GM23338 (cell line): ENCODE results near the gene LNX1. TPM values are rescaled to one million over a fixed set of nuclear protein-coding genes. Genes with fewer than 3 reads are reported as not detected.

Experiments used
- ATAC-seq: fragments of 200-7000 bp; cut with Tn5 transposase; 3 replicates; pipeline ENCODE4 v1.9.1; 2020
- DNase-seq: peaks from one replicate; pipeline ENCODE4 v3.0.0-alpha.2; 2015; ENCODE audit warnings: low spot score
- H2AFZ ChIP-seq: fragments of 200-600 bp; sonication (generic); 2 replicates; pipeline ENCODE4 v1.8.0; 2016; ENCODE audit warnings: antibody characterized with exemption, mild to moderate bottlenecking, moderate library complexity
- H3F3A ChIP-seq: fragments of 200-600 bp; sonication (generic); replicated peaks from 2 replicates; pipeline ENCODE4 v1.8.0; 2017; ENCODE audit warnings: antibody characterized with exemption, mixed run types, low read depth
- H3K27ac ChIP-seq: fragments of 200-600 bp; sonication (generic); 2 replicates; pipeline ENCODE4 v1.6.1; 2016; ENCODE audit warnings: low read depth
- H3K27me3 ChIP-seq: fragments of 200-600 bp; sonication (generic); 2 replicates; pipeline ENCODE4 v1.8.0; 2016; ENCODE audit warnings: mild to moderate bottlenecking, mixed run types, moderate library complexity; ENCODE audit not compliant: insufficient read depth
- H3K36me3 ChIP-seq: fragments of 200-600 bp; sonication (generic); 2 replicates; pipeline ENCODE4 v1.8.0; 2016; ENCODE audit warnings: mild to moderate bottlenecking; ENCODE audit not compliant: insufficient read depth
- H3K4me1 ChIP-seq: fragments of 200-600 bp; sonication (generic); 2 replicates; pipeline ENCODE4 v1.8.0; 2016; ENCODE audit warnings: mild to moderate bottlenecking, moderate library complexity; ENCODE audit not compliant: insufficient read depth
- H3K4me2 ChIP-seq: fragments of 200-600 bp; sonication (generic); 2 replicates; pipeline ENCODE4 v1.7.1; 2017; ENCODE audit warnings: mixed run types
- H3K4me3 ChIP-seq: fragments of 200-600 bp; sonication (generic); 2 replicates; pipeline ENCODE4 v1.6.1; 2016; ENCODE audit warnings: mixed run types
- H3K79me2 ChIP-seq: fragments of 200-600 bp; sonication (generic); replicated peaks from 2 replicates; pipeline ENCODE4 v1.8.0; 2017; ENCODE audit warnings: mild to moderate bottlenecking; ENCODE audit not compliant: insufficient read depth
- H3K9me2 ChIP-seq: fragments of 200-600 bp; sonication (generic); 2 replicates; pipeline ENCODE4 v1.8.0; 2017; ENCODE audit not compliant: insufficient read depth
- H4K20me1 ChIP-seq: fragments of 200-600 bp; sonication (generic); replicated peaks from 2 replicates; pipeline ENCODE4 v1.8.0; 2017; ENCODE audit warnings: mild to moderate bottlenecking; ENCODE audit not compliant: insufficient read depth
- H3K27ac Mint-ChIP-seq: 2 replicates; pipeline ENCODE4 v1.8.0; 2020; ENCODE audit warnings: inconsistent platforms, mild to moderate bottlenecking, moderate library complexity, mixed read lengths
- H3K27me3 Mint-ChIP-seq: 3 replicates; pipeline ENCODE4 v1.8.0; 2022; ENCODE audit warnings: low read depth, mild to moderate bottlenecking, moderate library complexity, mixed read lengths, inconsistent platforms; ENCODE audit not compliant: insufficient read depth, poor library complexity
- H3K36me3 Mint-ChIP-seq: 3 replicates; pipeline ENCODE4 v1.8.0; 2021; ENCODE audit warnings: low read depth, mild to moderate bottlenecking, inconsistent platforms, moderate library complexity, mixed read lengths
- H3K4me1 Mint-ChIP-seq: 3 replicates; pipeline ENCODE4 v1.8.0; 2020; ENCODE audit warnings: mild to moderate bottlenecking, inconsistent platforms, mixed read lengths
- H3K4me3 Mint-ChIP-seq: 3 replicates; pipeline ENCODE4 v1.8.0; 2021; ENCODE audit warnings: moderate library complexity, mild to moderate bottlenecking, inconsistent platforms, mixed read lengths
- H3K9me3 Mint-ChIP-seq: 3 replicates; pipeline ENCODE4 v1.8.0; 2020; ENCODE audit warnings: moderate library complexity, mild to moderate bottlenecking, inconsistent platforms, mixed read lengths
- CTCF ChIP-seq, 2 experiments: fragments of 200-600 bp in 1 of 2; sonication (generic) in 1 of 2; conservative IDR thresholded peaks; 2 replicates each; pipeline versions ENCODE4 v1.5.1 to v1.6.1; 2016 to 2017; ENCODE audit warnings: antibody characterized with exemption in 2 of 2, low read depth in 2 of 2, mild to moderate bottlenecking in 2 of 2, moderate library complexity in 1 of 2
- EZH2 ChIP-seq: fragments of 200-600 bp; sonication (generic); IDR thresholded peaks from one replicate; pipeline ENCODE4 v1.8.0; 2017; ENCODE audit warnings: antibody characterized with exemption, mild to moderate bottlenecking, low read depth; ENCODE audit not compliant: unreplicated experiment
- EZH2phosphoT487 ChIP-seq: fragments of 200-600 bp; sonication (generic); IDR thresholded peaks from one replicate; pipeline ENCODE4 v1.8.1; 2018; ENCODE audit warnings: antibody characterized with exemption; ENCODE audit not compliant: unreplicated experiment
- NANOG ChIP-seq: IDR thresholded peaks from 2 replicates; pipeline ENCODE4 v1.6.1; 2016; ENCODE audit warnings: antibody characterized with exemption, borderline replicate concordance
- POLR2AphosphoS5 ChIP-seq: IDR thresholded peaks from 2 replicates; pipeline ENCODE4 v1.6.1; 2016; ENCODE audit warnings: antibody characterized with exemption, low read depth
- STAT1 ChIP-seq: IDR thresholded peaks from one replicate; pipeline ENCODE4 v1.6.1; 2016; ENCODE audit warnings: antibody characterized with exemption; ENCODE audit not compliant: unreplicated experiment
- ZNF114 ChIP-seq: fragments of 250-450 bp; sonication (Bioruptor Pico); IDR thresholded peaks from 2 replicates; pipeline ENCODE4 v1.5.0; 2020; ENCODE audit warnings: mild to moderate bottlenecking, moderate library complexity
- polyA plus RNA-seq: library from polyadenylated mRNA; unstranded; fragments of >200 nt; fragmentation: Nextera tagmentation; extraction: Ambion mirVana; gene quantifications from 2 replicates; pipeline ENCODE4 v1.2.1, GENCODE V29; 2016
- total RNA-seq: library from RNA; depleted of rRNA; stranded (reverse); fragments of >200 nt; shearing (Covaris generic); gene quantifications from 2 replicates; pipeline ENCODE4 v1.2.3, GENCODE V29; 2014
- TF ChIP-seq, protein P1 (sequence below): IDR thresholded peaks from one replicate; pipeline ENCODE4 v1.6.1; 2018; ENCODE audit warnings: antibody characterized with exemption; ENCODE audit not compliant: unreplicated experiment
- TF ChIP-seq, protein P2 (sequence below): fragments of 250-450 bp; sonication (Bioruptor Pico); IDR thresholded peaks from 2 replicates; pipeline ENCODE4 v1.5.0; 2020; ENCODE audit warnings: mild to moderate bottlenecking, moderate library complexity
- TF ChIP-seq, protein P3 (sequence below): IDR thresholded peaks from 2 replicates; pipeline ENCODE4 v1.6.1; 2016; ENCODE audit warnings: antibody characterized with exemption

Gene LNX1
- total and polyA plus RNA-seq, 2 experiments from 2014 or later: 5.4 to 6.4 TPM

DNA sequence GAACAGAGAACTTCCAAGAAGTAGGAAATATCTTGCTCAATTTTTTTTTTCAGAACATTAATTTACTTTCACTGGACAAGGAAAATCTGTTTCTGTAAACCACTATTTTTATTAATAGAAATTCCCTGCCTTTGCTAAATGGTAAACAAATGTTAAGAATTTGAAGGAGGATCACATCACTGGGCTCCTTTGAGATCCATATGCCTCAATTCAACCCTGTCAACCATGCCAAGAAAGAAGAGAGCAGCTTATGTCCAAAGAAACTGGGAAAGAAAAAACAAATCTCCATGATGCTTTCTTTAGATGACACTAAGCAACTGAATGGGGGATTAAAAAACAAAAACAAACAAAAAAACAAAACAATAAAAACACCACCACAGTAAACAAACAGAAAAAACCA, 47.7 kb downstream of the LNX1 start:
- no peak overlapping the region for H3K27ac Mint-ChIP-seq
- no peaks in the 10 kb centered on the region for H3K9me2 ChIP-seq
- no peaks in the 10 kb centered on the region for H3F3A ChIP-seq
- no peak overlapping the region for H3K4me2 ChIP-seq
- H3K27ac ChIP-seq: no peak overlapping the region
- no peaks in the 10 kb centered on the region for H3K9me3 Mint-ChIP-seq
- no peak overlapping the region for H2AFZ ChIP-seq
- H3K4me1 ChIP-seq: peaks cover 13% of the 10 kb centered on the region
- ATAC-seq (no peak), DNase-seq (no peak)
- no peaks in the 10 kb centered on the region for H3K36me3 Mint-ChIP-seq
- no peak overlapping the region for H3K4me3 Mint-ChIP-seq
- H3K36me3 ChIP-seq: no peaks in the 10 kb centered on the region
- H3K4me1 Mint-ChIP-seq: peaks cover 32% of the 10 kb centered on the region
- H3K27me3 Mint-ChIP-seq: peaks cover 13% of the 10 kb centered on the region
- H4K20me1 ChIP-seq: no peaks in the 10 kb centered on the region; the same call in 1 of the 2 replicates
- H3K27me3 ChIP-seq: peaks cover 32% of the 10 kb centered on the region
- no peaks in the 10 kb centered on the region for H3K79me2 ChIP-seq
- TF ChIP-seq NANOG (no peak), STAT1 (no peak), ZNF114 (CRISPR knock-in tag) (no peak), POLR2AphosphoS5 (no peak), CTCF (conservative IDR thresholded peaks at IDR 0.05; ENCODE audit: low read depth in 2 of 2) (no peak), EZH2phosphoT487 (no peak), EZH2 (no peak)
- TF ChIP-seq, protein P1, sequence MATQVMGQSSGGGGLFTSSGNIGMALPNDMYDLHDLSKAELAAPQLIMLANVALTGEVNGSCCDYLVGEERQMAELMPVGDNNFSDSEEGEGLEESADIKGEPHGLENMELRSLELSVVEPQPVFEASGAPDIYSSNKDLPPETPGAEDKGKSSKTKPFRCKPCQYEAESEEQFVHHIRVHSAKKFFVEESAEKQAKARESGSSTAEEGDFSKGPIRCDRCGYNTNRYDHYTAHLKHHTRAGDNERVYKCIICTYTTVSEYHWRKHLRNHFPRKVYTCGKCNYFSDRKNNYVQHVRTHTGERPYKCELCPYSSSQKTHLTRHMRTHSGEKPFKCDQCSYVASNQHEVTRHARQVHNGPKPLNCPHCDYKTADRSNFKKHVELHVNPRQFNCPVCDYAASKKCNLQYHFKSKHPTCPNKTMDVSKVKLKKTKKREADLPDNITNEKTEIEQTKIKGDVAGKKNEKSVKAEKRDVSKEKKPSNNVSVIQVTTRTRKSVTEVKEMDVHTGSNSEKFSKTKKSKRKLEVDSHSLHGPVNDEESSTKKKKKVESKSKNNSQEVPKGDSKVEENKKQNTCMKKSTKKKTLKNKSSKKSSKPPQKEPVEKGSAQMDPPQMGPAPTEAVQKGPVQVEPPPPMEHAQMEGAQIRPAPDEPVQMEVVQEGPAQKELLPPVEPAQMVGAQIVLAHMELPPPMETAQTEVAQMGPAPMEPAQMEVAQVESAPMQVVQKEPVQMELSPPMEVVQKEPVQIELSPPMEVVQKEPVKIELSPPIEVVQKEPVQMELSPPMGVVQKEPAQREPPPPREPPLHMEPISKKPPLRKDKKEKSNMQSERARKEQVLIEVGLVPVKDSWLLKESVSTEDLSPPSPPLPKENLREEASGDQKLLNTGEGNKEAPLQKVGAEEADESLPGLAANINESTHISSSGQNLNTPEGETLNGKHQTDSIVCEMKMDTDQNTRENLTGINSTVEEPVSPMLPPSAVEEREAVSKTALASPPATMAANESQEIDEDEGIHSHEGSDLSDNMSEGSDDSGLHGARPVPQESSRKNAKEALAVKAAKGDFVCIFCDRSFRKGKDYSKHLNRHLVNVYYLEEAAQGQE: no peak
- TF ChIP-seq, protein P2, sequence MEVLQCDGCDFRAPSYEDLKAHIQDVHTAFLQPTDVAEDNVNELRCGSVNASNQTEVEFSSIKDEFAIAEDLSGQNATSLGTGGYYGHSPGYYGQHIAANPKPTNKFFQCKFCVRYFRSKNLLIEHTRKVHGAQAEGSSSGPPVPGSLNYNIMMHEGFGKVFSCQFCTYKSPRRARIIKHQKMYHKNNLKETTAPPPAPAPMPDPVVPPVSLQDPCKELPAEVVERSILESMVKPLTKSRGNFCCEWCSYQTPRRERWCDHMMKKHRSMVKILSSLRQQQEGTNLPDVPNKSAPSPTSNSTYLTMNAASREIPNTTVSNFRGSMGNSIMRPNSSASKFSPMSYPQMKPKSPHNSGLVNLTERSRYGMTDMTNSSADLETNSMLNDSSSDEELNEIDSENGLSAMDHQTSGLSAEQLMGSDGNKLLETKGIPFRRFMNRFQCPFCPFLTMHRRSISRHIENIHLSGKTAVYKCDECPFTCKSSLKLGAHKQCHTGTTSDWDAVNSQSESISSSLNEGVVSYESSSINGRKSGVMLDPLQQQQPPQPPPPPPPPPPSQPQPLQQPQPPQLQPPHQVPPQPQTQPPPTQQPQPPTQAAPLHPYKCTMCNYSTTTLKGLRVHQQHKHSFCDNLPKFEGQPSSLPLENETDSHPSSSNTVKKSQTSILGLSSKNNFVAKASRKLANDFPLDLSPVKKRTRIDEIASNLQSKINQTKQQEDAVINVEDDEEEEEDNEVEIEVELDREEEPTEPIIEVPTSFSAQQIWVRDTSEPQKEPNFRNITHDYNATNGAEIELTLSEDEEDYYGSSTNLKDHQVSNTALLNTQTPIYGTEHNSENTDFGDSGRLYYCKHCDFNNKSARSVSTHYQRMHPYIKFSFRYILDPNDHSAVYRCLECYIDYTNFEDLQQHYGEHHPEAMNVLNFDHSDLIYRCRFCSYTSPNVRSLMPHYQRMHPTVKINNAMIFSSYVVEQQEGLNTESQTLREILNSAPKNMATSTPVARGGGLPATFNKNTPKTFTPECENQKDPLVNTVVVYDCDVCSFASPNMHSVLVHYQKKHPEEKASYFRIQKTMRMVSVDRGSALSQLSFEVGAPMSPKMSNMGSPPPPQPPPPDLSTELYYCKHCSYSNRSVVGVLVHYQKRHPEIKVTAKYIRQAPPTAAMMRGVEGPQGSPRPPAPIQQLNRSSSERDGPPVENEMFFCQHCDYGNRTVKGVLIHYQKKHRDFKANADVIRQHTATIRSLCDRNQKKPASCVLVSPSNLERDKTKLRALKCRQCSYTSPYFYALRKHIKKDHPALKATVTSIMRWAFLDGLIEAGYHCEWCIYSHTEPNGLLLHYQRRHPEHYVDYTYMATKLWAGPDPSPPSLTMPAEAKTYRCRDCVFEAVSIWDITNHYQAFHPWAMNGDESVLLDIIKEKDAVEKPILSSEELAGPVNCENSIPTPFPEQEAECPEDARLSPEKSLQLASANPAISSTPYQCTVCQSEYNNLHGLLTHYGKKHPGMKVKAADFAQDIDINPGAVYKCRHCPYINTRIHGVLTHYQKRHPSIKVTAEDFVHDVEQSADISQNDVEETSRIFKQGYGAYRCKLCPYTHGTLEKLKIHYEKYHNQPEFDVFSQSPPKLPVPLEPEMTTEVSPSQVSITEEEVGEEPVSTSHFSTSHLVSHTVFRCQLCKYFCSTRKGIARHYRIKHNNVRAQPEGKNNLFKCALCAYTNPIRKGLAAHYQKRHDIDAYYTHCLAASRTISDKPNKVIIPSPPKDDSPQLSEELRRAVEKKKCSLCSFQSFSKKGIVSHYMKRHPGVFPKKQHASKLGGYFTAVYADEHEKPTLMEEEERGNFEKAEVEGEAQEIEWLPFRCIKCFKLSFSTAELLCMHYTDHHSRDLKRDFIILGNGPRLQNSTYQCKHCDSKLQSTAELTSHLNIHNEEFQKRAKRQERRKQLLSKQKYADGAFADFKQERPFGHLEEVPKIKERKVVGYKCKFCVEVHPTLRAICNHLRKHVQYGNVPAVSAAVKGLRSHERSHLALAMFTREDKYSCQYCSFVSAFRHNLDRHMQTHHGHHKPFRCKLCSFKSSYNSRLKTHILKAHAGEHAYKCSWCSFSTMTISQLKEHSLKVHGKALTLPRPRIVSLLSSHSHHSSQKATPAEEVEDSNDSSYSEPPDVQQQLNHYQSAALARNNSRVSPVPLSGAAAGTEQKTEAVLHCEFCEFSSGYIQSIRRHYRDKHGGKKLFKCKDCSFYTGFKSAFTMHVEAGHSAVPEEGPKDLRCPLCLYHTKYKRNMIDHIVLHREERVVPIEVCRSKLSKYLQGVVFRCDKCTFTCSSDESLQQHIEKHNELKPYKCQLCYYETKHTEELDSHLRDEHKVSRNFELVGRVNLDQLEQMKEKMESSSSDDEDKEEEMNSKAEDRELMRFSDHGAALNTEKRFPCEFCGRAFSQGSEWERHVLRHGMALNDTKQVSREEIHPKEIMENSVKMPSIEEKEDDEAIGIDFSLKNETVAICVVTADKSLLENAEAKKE (CRISPR knock-in tag): no peak
- TF ChIP-seq, protein P3, sequence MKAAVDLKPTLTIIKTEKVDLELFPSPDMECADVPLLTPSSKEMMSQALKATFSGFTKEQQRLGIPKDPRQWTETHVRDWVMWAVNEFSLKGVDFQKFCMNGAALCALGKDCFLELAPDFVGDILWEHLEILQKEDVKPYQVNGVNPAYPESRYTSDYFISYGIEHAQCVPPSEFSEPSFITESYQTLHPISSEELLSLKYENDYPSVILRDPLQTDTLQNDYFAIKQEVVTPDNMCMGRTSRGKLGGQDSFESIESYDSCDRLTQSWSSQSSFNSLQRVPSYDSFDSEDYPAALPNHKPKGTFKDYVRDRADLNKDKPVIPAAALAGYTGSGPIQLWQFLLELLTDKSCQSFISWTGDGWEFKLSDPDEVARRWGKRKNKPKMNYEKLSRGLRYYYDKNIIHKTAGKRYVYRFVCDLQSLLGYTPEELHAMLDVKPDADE: no peak
- no peak overlapping the region for H3K4me3 ChIP-seq
